GM12878 (cell line): ENCODE data around the gene RALGPS1. TPM values are rescaled to one million over a fixed set of nuclear protein-coding genes. Genes with fewer than 3 reads are reported as not detected.

Experiments used
- ATAC-seq: fragments of 200-7000 bp; cut with Tn5 transposase; 3 replicates; pipeline ENCODE4 v1.9.1; 2020; ENCODE audit warnings: mild to moderate bottlenecking, moderate library complexity
- BruUV-seq: library from RNA; stranded (reverse); fragments of 400-500 nt; replicated peaks from 2 replicates; lab custom pipeline; 2021; lab: Mats Ljungman, UMichigan
- CTCF ChIA-PET: fragments of 300-600 bp; sonication (Branson Sonifier 250); formaldehyde crosslinking; extraction: SDS; loops from one replicate; lab custom pipeline; 2021; ENCODE audit warnings: inconsistent platforms; lab: Yijun Ruan, JAX
- POLR2A ChIA-PET: fragments of 350-600 bp; formaldehyde crosslinking; extraction: SDS; loops from one replicate; lab custom pipeline; 2021; ENCODE audit warnings: inconsistent platforms; lab: Charles Lee
- RAD21 ChIA-PET: fragments of 300-600 bp; sonication (Branson Sonifier 250); formaldehyde crosslinking; loops from one replicate; lab custom pipeline; 2023; ENCODE audit warnings: antibody characterized with exemption; ENCODE audit not compliant: unreplicated experiment; lab: Charles Lee
- SMC1A ChIA-PET: fragments of 300-600 bp; sonication (Branson Sonifier 250); formaldehyde crosslinking; loops from one replicate; lab custom pipeline; 2023; ENCODE audit not compliant: unreplicated experiment, uncharacterized antibody; lab: Charles Lee
- DNase-seq: peaks from one replicate; pipeline ENCODE4 v3.0.0-alpha.2; 2011; ENCODE audit warnings: low read depth, low spot score
- FAIRE-seq: peaks from 3 replicates; lab custom pipeline; 2011; peaks lifted over from hg19 to GRCh38; lab: Jason Lieb, UNC
- H2AFZ ChIP-seq: 2 replicates; pipeline ENCODE4 v1.6.0; 2011; ENCODE audit warnings: low read depth, low read length, control low read depth; ENCODE audit not compliant: control insufficient read depth
- H3K27ac ChIP-seq: 2 replicates; pipeline ENCODE4 v1.5.1; 2011; ENCODE audit warnings: control low read depth; ENCODE audit not compliant: control insufficient read depth, insufficient read depth
- H3K27me3 ChIP-seq, 2 experiments: replicated peaks in 1 of 2; 2 replicates each; pipeline versions ENCODE4 v1.6.0 to v1.6.1; 2011; ENCODE audit warnings: low read length in 1 of 2; ENCODE audit not compliant: control insufficient read depth in 2 of 2, insufficient read depth in 2 of 2
- H3K36me3 ChIP-seq, 2 experiments: 2 replicates each; pipeline ENCODE4 v1.5.1; 2011; ENCODE audit warnings: low read length in 1 of 2; ENCODE audit not compliant: control insufficient read depth in 2 of 2, insufficient read depth in 2 of 2
- H3K4me1 ChIP-seq: 2 replicates; pipeline ENCODE4 v1.6.1; 2011; ENCODE audit warnings: mild to moderate bottlenecking, low read length, moderate library complexity, mixed read lengths; ENCODE audit not compliant: control insufficient read depth, insufficient read depth
- H3K4me2 ChIP-seq: 2 replicates; pipeline ENCODE4 v1.6.0; 2011; ENCODE audit warnings: control low read depth; ENCODE audit not compliant: control insufficient read depth, insufficient read depth
- H3K4me3 ChIP-seq: fragments of 200-600 bp; sonication (generic); 2 replicates; pipeline ENCODE4 v1.5.1; 2016
- H3K79me2 ChIP-seq: 2 replicates; pipeline ENCODE4 v1.6.0; 2011; ENCODE audit warnings: low read length; ENCODE audit not compliant: control insufficient read depth, insufficient read depth
- H3K9ac ChIP-seq: 2 replicates; pipeline ENCODE4 v1.8.0; 2011; ENCODE audit warnings: low read length, control low read depth, mixed read lengths; ENCODE audit not compliant: control insufficient read depth, insufficient read depth
- H3K9me3 ChIP-seq: replicated peaks from 3 replicates; pipeline ENCODE4 v1.5.1; 2011; ENCODE audit warnings: mild to moderate bottlenecking, low read length; ENCODE audit not compliant: control insufficient read depth, insufficient read depth
- H4K20me1 ChIP-seq: 2 replicates; pipeline ENCODE4 v1.6.0; 2011; ENCODE audit not compliant: control insufficient read depth, insufficient read depth
- CBX5 ChIP-seq: sonication (generic); IDR thresholded peaks from 2 replicates; pipeline ENCODE4 v1.6.1; 2016; ENCODE audit warnings: low read depth, moderate library complexity, mild to moderate bottlenecking, inconsistent platforms
- MYB ChIP-seq: fragments of 150-350 bp; IDR thresholded peaks from 2 replicates; pipeline ENCODE4 v1.6.1; 2014; ENCODE audit warnings: mild to moderate bottlenecking, low read depth, low read length, borderline replicate concordance
- RAD51 ChIP-seq: fragments of 450-650 bp; IDR thresholded peaks from 2 replicates; pipeline ENCODE4 v1.6.1; 2016; ENCODE audit warnings: moderate library complexity, mild to moderate bottlenecking, inconsistent platforms
- RB1 ChIP-seq: fragments of 450-650 bp; formaldehyde crosslinking; IDR thresholded peaks from 2 replicates; pipeline ENCODE4 v1.6.1; 2017; ENCODE audit warnings: mild to moderate bottlenecking, borderline replicate concordance
- RUNX3 ChIP-seq: IDR thresholded peaks from 2 replicates; pipeline ENCODE4 v1.6.1; 2012; ENCODE audit warnings: low read length, inconsistent platforms
- SKIL ChIP-seq: fragments of 450-650 bp; IDR thresholded peaks from 2 replicates; pipeline ENCODE4 v1.6.1; 2017; ENCODE audit warnings: mild to moderate bottlenecking, low read depth, inconsistent platforms; ENCODE audit not compliant: poor library complexity, severe bottlenecking
- TCF3 ChIP-seq: IDR thresholded peaks from 2 replicates; pipeline ENCODE4 v1.6.1; 2012; ENCODE audit warnings: low read depth, mild to moderate bottlenecking, low read length, borderline replicate concordance; ENCODE audit not compliant: insufficient read depth
- TCF7 ChIP-seq: IDR thresholded peaks from 2 replicates; pipeline ENCODE4 v1.6.1; 2014; ENCODE audit warnings: antibody characterized with exemption, borderline replicate concordance
- ZNF622 ChIP-seq: fragments of 450-650 bp; IDR thresholded peaks from 2 replicates; pipeline ENCODE4 v1.6.1; 2017; ENCODE audit warnings: mild to moderate bottlenecking, inconsistent platforms
- WGBS: methylation state at CpG from one replicate; pipeline ENCODE4 v1.1.6; 2016; ENCODE audit warnings: low lambda C conversion rate; ENCODE audit not compliant: insufficient replicate concordance, insufficient coverage; ENCODE audit errors: missing lambda C conversion rate; 5-methylcytosine and 5-hydroxymethylcytosine counted together
- in situ Hi-C: fragments of 300-500 bp; cut with MboI; formaldehyde crosslinking; loops from 9 replicates; pipeline ENCODE4 v1.14.3; 2018; ENCODE audit warnings: mixed read lengths
- intact Hi-C: fragments of 100-400 bp; cut with micrococcal nuclease; formaldehyde crosslinking; loops from one replicate; pipeline ENCODE4 v1.14.2; 2022; ENCODE audit not compliant: unreplicated experiment
- polyA plus RNA-seq, 11 experiments: library from polyadenylated mRNA; depleted of rRNA in 4 of 11; unstranded in 6 of 11; stranded (reverse) in 5 of 11; fragments of >200 nt; fragmentation: Nextera tagmentation in 4 of 11; fragmentation: Illumina TruSeq in 1 of 11; extraction: Ambion mirVana in 4 of 11; extraction: Trizol in 1 of 11; gene quantifications; 1 replicate in 1 of 11; 2 replicates in 10 of 11; pipeline versions ENCODE4 v1.2.1 to v1.2.3, GENCODE V29; 2011 to 2016; ENCODE audit warnings: inconsistent platforms in 2 of 11, missing spikeins in 2 of 11, low read depth in 1 of 11
- total RNA-seq, 4 experiments: library from RNA; depleted of rRNA in 3 of 4; stranded (reverse); fragments of >200 nt in 3 of 4; fragmentation: Illumina TruSeq in 1 of 4; extraction: Trizol in 1 of 4; gene quantifications; 2 replicates each; pipeline versions ENCODE4 v1.2.1 to v1.2.3, GENCODE V29; 2013 to 2021
- TF ChIP-seq, protein P1 (sequence below), 3 experiments: IDR thresholded peaks in 2 of 3; conservative IDR thresholded peaks in 1 of 3; 2 replicates each; pipeline ENCODE4 v1.5.1; 2011; ENCODE audit warnings: low read depth in 3 of 3, low read length in 3 of 3, mild to moderate bottlenecking in 3 of 3, control low read depth in 2 of 3, moderate library complexity in 2 of 3, inconsistent platforms in 1 of 3, mixed read lengths in 1 of 3; ENCODE audit not compliant: control insufficient read depth in 2 of 3, insufficient read depth in 1 of 3; ENCODE audit errors: extremely low read depth in 1 of 3

Gene RALGPS1
- total and polyA plus RNA-seq, 10 of the 15 experiments (the other 5 are each of a cell fraction or from before 2014, with no cell fraction given): 0.13 to 5.6 (median 2.7) TPM

DNA sequence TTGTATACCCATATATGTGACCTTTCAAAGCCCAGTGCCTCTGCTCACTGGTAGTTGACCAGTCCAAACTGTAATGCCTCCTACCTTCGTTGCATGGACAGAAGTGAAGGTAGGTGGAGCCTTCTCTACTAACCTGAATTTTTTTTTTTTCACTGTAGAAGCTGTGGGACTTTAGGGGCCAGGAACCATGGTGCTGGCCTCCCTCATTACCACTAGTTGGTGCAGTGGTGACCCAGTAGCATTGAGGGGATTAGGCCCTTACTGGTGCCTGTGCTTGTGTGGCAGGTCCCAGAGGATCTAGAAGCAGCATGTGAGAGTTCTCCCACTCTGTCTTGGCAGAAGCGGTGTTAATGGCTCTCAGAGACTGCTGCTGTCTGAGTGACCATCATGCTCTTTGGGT lies 2.3 kb downstream of the RALGPS1 start:
- CTCF ChIA-PET: interaction anchor here (0.8 to 1.1 kb wide), 4 partner anchors 9 to 113 kb away, joined by 3 read pairs; no protein-coding TSS in a partner anchor
- in situ Hi-C loops: no loop called here
- BruUV-seq: no TSS peak

DNA sequence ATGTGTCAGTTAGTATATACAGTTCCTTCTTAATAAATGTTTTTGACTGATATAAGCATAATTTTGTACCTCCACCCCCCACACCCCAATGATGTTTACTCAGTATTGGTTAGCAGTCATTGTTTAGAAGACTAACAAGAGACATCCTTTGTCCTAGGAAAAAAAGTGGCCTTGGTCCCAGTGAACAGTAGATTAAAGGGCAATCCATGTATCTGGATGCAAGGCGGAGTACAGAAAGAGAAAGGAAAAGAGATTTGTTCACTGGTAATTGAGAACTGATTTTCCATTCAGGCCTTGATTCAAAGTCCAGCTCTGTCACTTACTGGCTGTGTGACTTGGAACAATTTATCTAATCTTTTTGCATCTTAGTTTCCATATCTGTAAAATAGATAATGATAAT lies 4.6 kb downstream of the RALGPS1 start:
- no peak overlapping the region for H3K9ac ChIP-seq
- no peaks in the 10 kb centered on the region for H4K20me1 ChIP-seq
- RAD21 ChIA-PET: no interaction called here
- H3K4me2 ChIP-seq: no peak overlapping the region
- BruUV-seq: no TSS peak
- ATAC-seq: no peak
- H3K27ac ChIP-seq: no peak overlapping the region
- no peaks in the 10 kb centered on the region for H3K27me3 ChIP-seq
- DNase-seq: no peak
- intact Hi-C loops: no loop called here
- in situ Hi-C loops: no loop called here
- H2AFZ ChIP-seq: no peak overlapping the region
- SMC1A ChIA-PET: no interaction called here
- WGBS: 100% methylated on average over 1 of the region's 1 CpG
- no peaks in the 10 kb centered on the region for H3K36me3 ChIP-seq
- FAIRE-seq: no peak
- CTCF ChIA-PET: no interaction called here
- POLR2A ChIA-PET: interaction anchor here (0.6 kb wide), 1 partner anchor 215 kb away, joined by 3 read pairs; no protein-coding TSS in a partner anchor
- H3K79me2 ChIP-seq: no peaks in the 10 kb centered on the region
- no peaks in the 10 kb centered on the region for H3K9me3 ChIP-seq
- H3K4me3 ChIP-seq: no peak overlapping the region
- peaks cover 5% of the 10 kb centered on the region; the same call in 1 of the 2 replicates for H3K4me1 ChIP-seq
- TF ChIP-seq CBX5: no peak
- TF ChIP-seq MYB: no peak
- TF ChIP-seq SKIL: no peak
- no peak for TF ChIP-seq TCF7
- no peak for TF ChIP-seq RB1
- no peak for TF ChIP-seq RAD51
- TF ChIP-seq RUNX3: no peak
- no peak for TF ChIP-seq TCF3

More for the DNA sequence above, 2.3 kb downstream of the RALGPS1 start:
- no peak overlapping the region for H3K4me3 ChIP-seq
- 47% methylated on average over 2 of the region's 2 CpGs for WGBS
- POLR2A ChIA-PET: interaction anchor here (1.5 kb wide), 1 partner anchor 9 kb away, joined by 3 read pairs; no protein-coding TSS in a partner anchor
- H3K9ac ChIP-seq: no peak overlapping the region
- peaks cover 8% of the 10 kb centered on the region; the same call in 1 of the 2 replicates for H3K4me1 ChIP-seq
- RAD21 ChIA-PET: interaction anchor here (1.1 kb wide), 1 partner anchor 78 kb away, joined by 5 read pairs; no protein-coding TSS in a partner anchor
- H2AFZ ChIP-seq: no peak overlapping the region
- no peak for FAIRE-seq
- TF ChIP-seq ZNF622: no peak
- TF ChIP-seq, protein P1, sequence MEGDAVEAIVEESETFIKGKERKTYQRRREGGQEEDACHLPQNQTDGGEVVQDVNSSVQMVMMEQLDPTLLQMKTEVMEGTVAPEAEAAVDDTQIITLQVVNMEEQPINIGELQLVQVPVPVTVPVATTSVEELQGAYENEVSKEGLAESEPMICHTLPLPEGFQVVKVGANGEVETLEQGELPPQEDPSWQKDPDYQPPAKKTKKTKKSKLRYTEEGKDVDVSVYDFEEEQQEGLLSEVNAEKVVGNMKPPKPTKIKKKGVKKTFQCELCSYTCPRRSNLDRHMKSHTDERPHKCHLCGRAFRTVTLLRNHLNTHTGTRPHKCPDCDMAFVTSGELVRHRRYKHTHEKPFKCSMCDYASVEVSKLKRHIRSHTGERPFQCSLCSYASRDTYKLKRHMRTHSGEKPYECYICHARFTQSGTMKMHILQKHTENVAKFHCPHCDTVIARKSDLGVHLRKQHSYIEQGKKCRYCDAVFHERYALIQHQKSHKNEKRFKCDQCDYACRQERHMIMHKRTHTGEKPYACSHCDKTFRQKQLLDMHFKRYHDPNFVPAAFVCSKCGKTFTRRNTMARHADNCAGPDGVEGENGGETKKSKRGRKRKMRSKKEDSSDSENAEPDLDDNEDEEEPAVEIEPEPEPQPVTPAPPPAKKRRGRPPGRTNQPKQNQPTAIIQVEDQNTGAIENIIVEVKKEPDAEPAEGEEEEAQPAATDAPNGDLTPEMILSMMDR (IDR thresholded peaks at IDR 0.05 in 2 of 3, conservative IDR thresholded peaks at IDR 0.05 in 1 of 3; ENCODE audit: control insufficient read depth in 2 of 3, extremely low read depth in 1 of 3, insufficient read depth in 1 of 3, low read depth in 3 of 3, low read length in 3 of 3): peak; percentile 3 to 29 (median 27); a peak in 2 of 6 replicates
- TF ChIP-seq, all 136 proteins: peak for 1
- no peak overlapping the region for H3K4me2 ChIP-seq
- DNase-seq (no peak), ATAC-seq (peak; percentile 15)
- no peaks in the 10 kb centered on the region for H3K9me3 ChIP-seq
- no peaks in the 10 kb centered on the region for H4K20me1 ChIP-seq
- no peak overlapping the region for H3K27ac ChIP-seq
- SMC1A ChIA-PET: interaction anchor here (0.9 to 1.2 kb wide), 2 partner anchors 52 to 212 kb away, joined by 3 read pairs; no protein-coding TSS in a partner anchor
- intact Hi-C loops: no loop called here
- no peaks in the 10 kb centered on the region for H3K79me2 ChIP-seq
- H3K36me3 ChIP-seq: no peaks in the 10 kb centered on the region
- no peaks in the 10 kb centered on the region for H3K27me3 ChIP-seq
